K562 (cell line): Measurements from ENCODE around the gene CREB3L2. TPM values are rescaled to one million over a fixed set of nuclear protein-coding genes. Genes with fewer than 3 reads are reported as not detected.

Experiments used
- CREM ChIP-seq: IDR thresholded peaks from 2 replicates; pipeline ENCODE4 v1.6.1; 2014; ENCODE audit warnings: antibody characterized with exemption, low read depth
- FOXA1 ChIP-seq: fragments of 450-650 bp; IDR thresholded peaks from 2 replicates; pipeline ENCODE4 v1.6.1; 2016; ENCODE audit warnings: mild to moderate bottlenecking, borderline replicate concordance
- FOXK1 ChIP-seq: sonication (generic); formaldehyde crosslinking; IDR thresholded peaks from 2 replicates; pipeline ENCODE4 v1.8.0; 2022; ENCODE audit warnings: missing genetic modification reagents, mild to moderate bottlenecking, borderline replicate concordance
- FOXO4 ChIP-seq: fragments of 450-650 bp; formaldehyde crosslinking; IDR thresholded peaks from 2 replicates; pipeline ENCODE4 v1.4.0; 2020; ENCODE audit warnings: mild to moderate bottlenecking, moderate library complexity
- GABPB1 ChIP-seq: sonication (generic); formaldehyde crosslinking; IDR thresholded peaks from 2 replicates; pipeline ENCODE4 v1.8.0; 2022; ENCODE audit warnings: mild to moderate bottlenecking, missing genetic modification reagents
- GATAD2A ChIP-seq: fragments of 450-650 bp; IDR thresholded peaks from 2 replicates; pipeline ENCODE4 v1.6.1; 2017
- HDGF ChIP-seq: fragments of 450-650 bp; IDR thresholded peaks from 2 replicates; pipeline ENCODE4 v1.6.1; 2016
- HMBOX1 ChIP-seq: sonication (generic); IDR thresholded peaks from 2 replicates; pipeline ENCODE4 v1.6.1; 2016
- JUNB ChIP-seq: fragments of 450-650 bp; formaldehyde crosslinking; conservative IDR thresholded peaks from 2 replicates; pipeline ENCODE4 v1.4.0; 2020; ENCODE audit warnings: mild to moderate bottlenecking
- NCOR1 ChIP-seq: fragments of 450-650 bp; IDR thresholded peaks from 2 replicates; pipeline ENCODE4 v1.6.1; 2016; ENCODE audit warnings: mild to moderate bottlenecking, moderate library complexity
- NR1H2 ChIP-seq: sonication (generic); formaldehyde crosslinking; IDR thresholded peaks from 2 replicates; pipeline ENCODE4 v1.4.0; 2020; ENCODE audit warnings: mild to moderate bottlenecking, missing genetic modification reagents
- NR3C1 ChIP-seq: sonication (generic); formaldehyde crosslinking; IDR thresholded peaks from 2 replicates; pipeline ENCODE4 v1.8.1; 2022; ENCODE audit warnings: missing genetic modification reagents
- PTTG1 ChIP-seq: fragments of 450-650 bp; IDR thresholded peaks from 2 replicates; pipeline ENCODE4 v1.6.1; 2016; ENCODE audit warnings: low read depth, mild to moderate bottlenecking, missing genetic modification characterization, missing compliant biosample characterization
- PYGO2 ChIP-seq: fragments of 450-650 bp; IDR thresholded peaks from 2 replicates; pipeline ENCODE4 v1.6.1; 2016; ENCODE audit warnings: mild to moderate bottlenecking, missing genetic modification characterization, moderate library complexity, missing compliant biosample characterization
- RBM17 ChIP-seq: fragments of 200-400 bp; formaldehyde crosslinking; IDR thresholded peaks from 2 replicates; pipeline ENCODE4 v1.6.1; 2017; ENCODE audit warnings: low read depth, mild to moderate bottlenecking, low read length, borderline replicate concordance
- SMARCE1 ChIP-seq: fragments of 450-650 bp; IDR thresholded peaks from 2 replicates; pipeline ENCODE4 v1.7.1; 2016; ENCODE audit warnings: mild to moderate bottlenecking
- TAF15 ChIP-seq: fragments of 200-400 bp; formaldehyde crosslinking; IDR thresholded peaks from 2 replicates; pipeline ENCODE4 v1.6.1; 2017; ENCODE audit warnings: mild to moderate bottlenecking, low read depth, low read length, moderate library complexity
- TBP ChIP-seq: optimal IDR thresholded peaks from 2 replicates; pipeline ENCODE3; 2011; ENCODE audit warnings: low read depth, low read length, improper control_type of control experiment
- TCFL5 ChIP-seq: fragments of 250-450 bp; sonication (Bioruptor Pico); conservative IDR thresholded peaks from 2 replicates; pipeline ENCODE4 v1.6.1; 2021; ENCODE audit warnings: mild to moderate bottlenecking, moderate library complexity, matching md5 sums
- ZBTB49 ChIP-seq: sonication (generic); formaldehyde crosslinking; IDR thresholded peaks from 2 replicates; pipeline ENCODE4 v1.8.0; 2022; ENCODE audit warnings: missing genetic modification reagents, mild to moderate bottlenecking, borderline replicate concordance
- ZBTB8A ChIP-seq: fragments of 450-650 bp; IDR thresholded peaks from 2 replicates; pipeline ENCODE4 v1.6.1; 2018; ENCODE audit warnings: mild to moderate bottlenecking, moderate library complexity; ENCODE audit not compliant: partially characterized antibody
- ZBTB9 ChIP-seq: fragments of 450-650 bp; formaldehyde crosslinking; IDR thresholded peaks from 2 replicates; pipeline ENCODE4 v1.4.0; 2020; ENCODE audit warnings: mild to moderate bottlenecking, moderate library complexity
- ZNF133 ChIP-seq: fragments of 250-450 bp; sonication (Bioruptor Pico); IDR thresholded peaks from 2 replicates; pipeline ENCODE4 v1.4.0; 2020; ENCODE audit warnings: mild to moderate bottlenecking
- ZNF511 ChIP-seq: sonication (generic); formaldehyde crosslinking; IDR thresholded peaks from 2 replicates; pipeline ENCODE4 v1.8.0; 2022; ENCODE audit warnings: mild to moderate bottlenecking, missing genetic modification reagents
- ZNF830 ChIP-seq: fragments of 250-450 bp; sonication (Bioruptor Pico); IDR thresholded peaks from 2 replicates; pipeline ENCODE4 v1.5.0; 2021; ENCODE audit warnings: mild to moderate bottlenecking
- polyA plus RNA-seq, 8 experiments: library from polyadenylated mRNA; depleted of rRNA in 4 of 8; stranded (reverse) in 5 of 8; unstranded in 3 of 8; fragments of >200 nt; fragmentation: Nextera tagmentation in 2 of 8; fragmentation: Illumina TruSeq in 1 of 8; extraction: Ambion mirVana in 2 of 8; extraction: Trizol in 1 of 8; gene quantifications; 2 replicates each; pipeline versions ENCODE4 v1.2.1 to v1.2.3, GENCODE V29; 2011 to 2014; ENCODE audit warnings: inconsistent platforms in 1 of 8, missing spikeins in 1 of 8
- total RNA-seq, 7 experiments: library from RNA; depleted of rRNA in 6 of 7; stranded (reverse); fragments of >200 nt in 6 of 7; fragmentation: Illumina TruSeq in 2 of 7; extraction: Trizol in 2 of 7; gene quantifications; 2 replicates each; pipeline versions ENCODE4 v1.2.1 to v1.2.3, GENCODE V29; 2011 to 2021; ENCODE audit warnings: low replicate concordance in 1 of 7

Gene CREB3L2
- total and polyA plus RNA-seq, 9 of the 15 experiments (the other 6 are each of a cell fraction or from before 2014, with no cell fraction given): 7.1 to 45.6 (median 15.8) TPM

GRCh38 chr7:137962875-137963507, 38.9 kb downstream of the CREB3L2 start (continued):
- TF ChIP-seq PTTG1: no peak
- no peak for TF ChIP-seq ZBTB8A
- peak; percentile 100 for TF ChIP-seq SMARCE1
- TF ChIP-seq ZBTB49: no peak
- no peak for TF ChIP-seq ZNF511 (CRISPR knock-in tag)
- TF ChIP-seq JUNB (CRISPR knock-in tag): no peak
- no peak for TF ChIP-seq ZBTB9 (CRISPR knock-in tag)
- peak; percentile 86 for TF ChIP-seq FOXA1
- peak; percentile 97 for TF ChIP-seq NCOR1
- no peak for TF ChIP-seq FOXO4 (CRISPR knock-in tag)
- no peak for TF ChIP-seq ZNF133 (CRISPR knock-in tag)
- TF ChIP-seq TBP: peak; percentile 18
- TF ChIP-seq GABPB1 (CRISPR knock-in tag): no peak
- TF ChIP-seq TAF15: no peak
- TF ChIP-seq ZNF830 (CRISPR knock-in tag): no peak
- TF ChIP-seq NR3C1 (CRISPR knock-in tag): no peak
- no peak for TF ChIP-seq HDGF
- peak; percentile 96 for TF ChIP-seq GATAD2A
- TF ChIP-seq PYGO2 (tag): peak; percentile 83
- no peak for TF ChIP-seq RBM17
- TF ChIP-seq TCFL5 (CRISPR knock-in tag): no peak
- TF ChIP-seq CREM: peak; percentile 92
- TF ChIP-seq NR1H2 (CRISPR knock-in tag): no peak
- no peak for TF ChIP-seq FOXK1 (CRISPR knock-in tag)
- TF ChIP-seq HMBOX1: peak; percentile 89
